SK-N-SH (cell line): ENCODE measurements around the gene TTC39C. TPM values are rescaled to one million over a fixed set of nuclear protein-coding genes. Genes with fewer than 3 reads are reported as not detected.

Experiments
- CTCF ChIA-PET: fragments of 300-600, 350-600 bp; formaldehyde crosslinking; extraction: SDS; loops from one replicate; lab custom pipeline; 2021; lab: Yijun Ruan, JAX
- POLR2A ChIA-PET: fragments of 350-600 bp; sonication (Branson Sonifier 250); formaldehyde crosslinking; extraction: SDS; loops from one replicate; lab custom pipeline; 2020; ENCODE audit warnings: antibody characterized with exemption, inconsistent platforms; lab: Yijun Ruan, JAX
- DNase-seq: peaks from one replicate; pipeline ENCODE4 v3.0.0; 2012
- H2AFZ ChIP-seq: fragments of 200-600 bp; sonication (generic); 2 replicates; pipeline ENCODE4 v1.8.1; 2016; ENCODE audit warnings: antibody characterized with exemption, mild to moderate bottlenecking, low read depth
- H3F3A ChIP-seq: fragments of 200-600 bp; sonication (generic); replicated peaks from 2 replicates; pipeline ENCODE3; 2016; ENCODE audit warnings: antibody characterized with exemption, mild to moderate bottlenecking; ENCODE audit not compliant: insufficient read depth
- H3K27ac ChIP-seq, 2 experiments: fragments of 200-500 bp in 1 of 2; fragments of 200-600 bp in 1 of 2; sonication (Bioruptor generic) in 1 of 2; sonication (generic), shearing (Covaris generic) in 1 of 2; 2 replicates each; pipeline versions ENCODE4 v1.5.1 to v1.6.1; 2014 to 2016; ENCODE audit warnings: low read depth in 2 of 2, inconsistent platforms in 1 of 2, low read length in 1 of 2, mild to moderate bottlenecking in 1 of 2, mixed read lengths in 1 of 2
- H3K27me3 ChIP-seq: fragments of 200-600 bp; sonication (generic), shearing (Covaris generic); 2 replicates; pipeline ENCODE4 v1.6.1; 2016; ENCODE audit warnings: mixed run types; ENCODE audit not compliant: insufficient read depth
- H3K36me3 ChIP-seq, 2 experiments: fragments of 200-500 bp in 1 of 2; fragments of 200-600 bp in 1 of 2; sonication (Bioruptor generic) in 1 of 2; sonication (generic) in 1 of 2; replicated peaks in 1 of 2; 2 replicates each; pipeline versions ENCODE3 to v1.5.1; 2014 to 2016; ENCODE audit warnings: low read length in 1 of 2, mild to moderate bottlenecking in 1 of 2; ENCODE audit not compliant: insufficient read depth in 2 of 2, control insufficient read depth in 1 of 2
- H3K4me1 ChIP-seq, 2 experiments: fragments of 200-500 bp in 1 of 2; fragments of 200-600 bp in 1 of 2; sonication (Bioruptor generic) in 1 of 2; sonication (generic), shearing (Covaris generic) in 1 of 2; 2 replicates each; pipeline versions ENCODE4 v1.5.1 to v1.6.1; 2014 to 2016; ENCODE audit warnings: low read depth in 1 of 2, low read length in 1 of 2, mixed run types in 1 of 2; ENCODE audit not compliant: insufficient read depth in 2 of 2, control insufficient read depth in 1 of 2
- H3K4me2 ChIP-seq: fragments of 200-600 bp; sonication (generic), shearing (Covaris generic); 2 replicates; pipeline ENCODE4 v1.6.1; 2017; ENCODE audit warnings: mixed run types
- H3K4me3 ChIP-seq, 2 experiments: fragments of 200-500 bp in 1 of 2; fragments of 200-600 bp in 1 of 2; sonication (Bioruptor generic) in 1 of 2; sonication (generic), shearing (Covaris generic) in 1 of 2; 2 replicates each; pipeline versions ENCODE4 v1.5.1 to v1.8.1; 2014 to 2016; ENCODE audit warnings: low read depth in 2 of 2, inconsistent platforms in 1 of 2, low read length in 1 of 2, mild to moderate bottlenecking in 1 of 2, mixed read lengths in 1 of 2, moderate library complexity in 1 of 2
- H3K79me2 ChIP-seq: fragments of 200-600 bp; sonication (generic); 2 replicates; pipeline ENCODE4 v1.8.1; 2017; ENCODE audit warnings: mild to moderate bottlenecking; ENCODE audit not compliant: insufficient read depth
- H3K9ac ChIP-seq: fragments of 200-600 bp; sonication (generic); 2 replicates; pipeline ENCODE4 v1.6.1; 2017; ENCODE audit warnings: mixed run types
- H3K9me2 ChIP-seq: fragments of 200-600 bp; sonication (generic); 2 replicates; pipeline ENCODE4 v1.6.1; 2017; ENCODE audit warnings: mixed run types
- H3K9me3 ChIP-seq: fragments of 200-600 bp; sonication (generic); 2 replicates; pipeline ENCODE4 v1.6.1; 2017; ENCODE audit warnings: mixed run types, mild to moderate bottlenecking, moderate library complexity
- H4K20me1 ChIP-seq: fragments of 200-600 bp; sonication (generic); 2 replicates; pipeline ENCODE4 v1.6.1; 2017; ENCODE audit warnings: mild to moderate bottlenecking, mixed run types; ENCODE audit not compliant: insufficient read depth
- EP300 ChIP-seq, 2 experiments: IDR thresholded peaks; 2 replicates each; pipeline versions ENCODE4 v1.4.0 to v1.6.1; 2012; ENCODE audit warnings: borderline replicate concordance in 1 of 2, low read depth in 1 of 2, low read length in 1 of 2
- FOSL2 ChIP-seq: IDR thresholded peaks from 2 replicates; pipeline ENCODE4 v1.4.0; 2012; ENCODE audit warnings: low read depth, mild to moderate bottlenecking, moderate library complexity, borderline replicate concordance
- GATA2 ChIP-seq: sonication (generic); formaldehyde crosslinking; IDR thresholded peaks from 2 replicates; pipeline ENCODE4 v1.5.0; 2020; ENCODE audit warnings: mild to moderate bottlenecking, missing genetic modification reagents
- JUND ChIP-seq: IDR thresholded peaks from 2 replicates; pipeline ENCODE4 v1.4.0; 2012
- NFIC ChIP-seq: IDR thresholded peaks from 2 replicates; pipeline ENCODE4 v1.4.0; 2012; ENCODE audit warnings: borderline replicate concordance
- RAD21 ChIP-seq: IDR thresholded peaks from 2 replicates; pipeline ENCODE4 v1.6.1; 2012; ENCODE audit warnings: mild to moderate bottlenecking, low read length
- RCOR1 ChIP-seq: fragments of 150-350 bp; IDR thresholded peaks from 2 replicates; pipeline ENCODE4 v1.6.1; 2017; ENCODE audit warnings: antibody characterized with exemption, low read length
- RFX5 ChIP-seq: IDR thresholded peaks from 2 replicates; pipeline ENCODE4 v1.6.1; 2012; ENCODE audit warnings: mild to moderate bottlenecking, improper control_type of control experiment, low read length
- RXRA ChIP-seq: IDR thresholded peaks from 2 replicates; pipeline ENCODE4 v1.4.0; 2012; ENCODE audit warnings: low read depth, mild to moderate bottlenecking, borderline replicate concordance
- SIN3A ChIP-seq: IDR thresholded peaks from 2 replicates; pipeline ENCODE4 v1.6.1; 2012; ENCODE audit warnings: low read depth, mild to moderate bottlenecking, low read length, moderate library complexity, borderline replicate concordance
- TAF1 ChIP-seq: IDR thresholded peaks from 2 replicates; pipeline ENCODE4 v1.6.1; 2012; ENCODE audit warnings: low read depth, mild to moderate bottlenecking, low read length, moderate library complexity, borderline replicate concordance
- YY1 ChIP-seq: IDR thresholded peaks from 2 replicates; pipeline ENCODE4 v1.4.0; 2012; ENCODE audit warnings: low read depth, mild to moderate bottlenecking
- WGBS: methylation state at CpG from one replicate; pipeline ENCODE4 v1.1.6; 2017; ENCODE audit warnings: low lambda C conversion rate; 5-methylcytosine and 5-hydroxymethylcytosine counted together
- polyA plus RNA-seq, 3 experiments: library from polyadenylated mRNA; depleted of rRNA; stranded (reverse); fragments of >200 nt; gene quantifications; 2 replicates each; pipeline ENCODE4 v1.2.3, GENCODE V29; 2012
- TF ChIP-seq, protein P1 (sequence below): IDR thresholded peaks from 2 replicates; pipeline ENCODE4 v1.4.0; 2012; ENCODE audit warnings: low read depth, borderline replicate concordance
- TF ChIP-seq, protein P2 (sequence below): fragments of 150-350 bp; IDR thresholded peaks from 2 replicates; pipeline ENCODE4 v1.6.1; 2016; ENCODE audit warnings: mild to moderate bottlenecking, low read depth, low read length
- TF ChIP-seq, protein P3 (sequence below): IDR thresholded peaks from 2 replicates; pipeline ENCODE4 v1.4.0; 2012; ENCODE audit warnings: low read depth
- TF ChIP-seq, protein P4 (sequence below): IDR thresholded peaks from 2 replicates; pipeline ENCODE4 v1.4.0; 2012; ENCODE audit warnings: low read depth, borderline replicate concordance
- TF ChIP-seq, protein P5 (sequence below): fragments of 200-600 bp; sonication (generic); IDR thresholded peaks from 2 replicates; pipeline ENCODE4 v1.6.1; 2017; ENCODE audit warnings: antibody characterized with exemption, mild to moderate bottlenecking, moderate library complexity

Gene TTC39C
- polyA plus RNA-seq, 1 of the 3 experiments (the other 2 are of a cell fraction) = 8.6 TPM

DNA sequence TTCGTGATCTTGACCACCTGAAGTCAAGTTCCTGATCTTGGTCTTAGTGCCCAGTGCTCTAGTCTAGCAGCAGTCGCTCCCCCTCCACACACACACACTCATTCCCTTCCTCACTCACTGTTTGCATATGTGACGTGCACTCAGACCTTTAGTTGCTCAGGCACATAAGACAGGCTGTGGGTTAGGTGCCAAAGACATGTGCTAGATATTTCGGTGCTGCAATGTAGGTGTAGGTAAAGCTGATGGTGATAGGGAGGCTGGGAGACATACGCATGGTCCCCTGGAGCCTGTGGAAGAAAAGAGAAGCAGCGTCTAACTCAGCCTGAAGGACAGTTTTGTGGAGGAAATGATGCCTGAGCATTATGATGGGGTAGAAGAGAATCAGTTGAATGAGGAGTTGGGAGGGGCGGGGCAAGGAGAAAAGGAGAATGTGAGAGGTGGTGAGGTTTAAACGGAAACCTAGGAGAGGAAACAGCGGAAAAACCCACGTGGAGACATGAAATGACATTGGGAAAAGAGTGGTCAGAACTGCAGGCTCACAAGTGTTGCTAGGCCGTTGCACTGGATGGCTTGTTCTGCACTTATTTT lies 3.8 kb downstream of the TTC39C start:
- no peak overlapping the region for H3K4me2 ChIP-seq
- no peaks in the 10 kb centered on the region for H3K27me3 ChIP-seq
- peaks cover 64% of the 10 kb centered on the region for H3K79me2 ChIP-seq
- TF ChIP-seq EP300 (IDR thresholded peaks at IDR 0.05; ENCODE audit: borderline replicate concordance in 1 of 2, low read depth in 1 of 2, low read length in 1 of 2) (no peak), FOSL2 (no peak), SIN3A (no peak), RCOR1 (no peak), JUND (no peak), RXRA (no peak), YY1 (no peak), GATA2 (CRISPR knock-in tag) (no peak), NFIC (no peak), RAD21 (no peak), TAF1 (no peak), RFX5 (no peak)
- TF ChIP-seq, protein P1, sequence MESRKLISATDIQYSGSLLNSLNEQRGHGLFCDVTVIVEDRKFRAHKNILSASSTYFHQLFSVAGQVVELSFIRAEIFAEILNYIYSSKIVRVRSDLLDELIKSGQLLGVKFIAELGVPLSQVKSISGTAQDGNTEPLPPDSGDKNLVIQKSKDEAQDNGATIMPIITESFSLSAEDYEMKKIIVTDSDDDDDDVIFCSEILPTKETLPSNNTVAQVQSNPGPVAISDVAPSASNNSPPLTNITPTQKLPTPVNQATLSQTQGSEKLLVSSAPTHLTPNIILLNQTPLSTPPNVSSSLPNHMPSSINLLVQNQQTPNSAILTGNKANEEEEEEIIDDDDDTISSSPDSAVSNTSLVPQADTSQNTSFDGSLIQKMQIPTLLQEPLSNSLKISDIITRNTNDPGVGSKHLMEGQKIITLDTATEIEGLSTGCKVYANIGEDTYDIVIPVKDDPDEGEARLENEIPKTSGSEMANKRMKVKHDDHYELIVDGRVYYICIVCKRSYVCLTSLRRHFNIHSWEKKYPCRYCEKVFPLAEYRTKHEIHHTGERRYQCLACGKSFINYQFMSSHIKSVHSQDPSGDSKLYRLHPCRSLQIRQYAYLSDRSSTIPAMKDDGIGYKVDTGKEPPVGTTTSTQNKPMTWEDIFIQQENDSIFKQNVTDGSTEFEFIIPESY = no peak
- TF ChIP-seq, protein P2, sequence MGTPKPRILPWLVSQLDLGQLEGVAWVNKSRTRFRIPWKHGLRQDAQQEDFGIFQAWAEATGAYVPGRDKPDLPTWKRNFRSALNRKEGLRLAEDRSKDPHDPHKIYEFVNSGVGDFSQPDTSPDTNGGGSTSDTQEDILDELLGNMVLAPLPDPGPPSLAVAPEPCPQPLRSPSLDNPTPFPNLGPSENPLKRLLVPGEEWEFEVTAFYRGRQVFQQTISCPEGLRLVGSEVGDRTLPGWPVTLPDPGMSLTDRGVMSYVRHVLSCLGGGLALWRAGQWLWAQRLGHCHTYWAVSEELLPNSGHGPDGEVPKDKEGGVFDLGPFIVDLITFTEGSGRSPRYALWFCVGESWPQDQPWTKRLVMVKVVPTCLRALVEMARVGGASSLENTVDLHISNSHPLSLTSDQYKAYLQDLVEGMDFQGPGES = no peak
- TF ChIP-seq, protein P3, sequence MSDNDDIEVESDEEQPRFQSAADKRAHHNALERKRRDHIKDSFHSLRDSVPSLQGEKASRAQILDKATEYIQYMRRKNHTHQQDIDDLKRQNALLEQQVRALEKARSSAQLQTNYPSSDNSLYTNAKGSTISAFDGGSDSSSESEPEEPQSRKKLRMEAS = no peak
- TF ChIP-seq, protein P4, sequence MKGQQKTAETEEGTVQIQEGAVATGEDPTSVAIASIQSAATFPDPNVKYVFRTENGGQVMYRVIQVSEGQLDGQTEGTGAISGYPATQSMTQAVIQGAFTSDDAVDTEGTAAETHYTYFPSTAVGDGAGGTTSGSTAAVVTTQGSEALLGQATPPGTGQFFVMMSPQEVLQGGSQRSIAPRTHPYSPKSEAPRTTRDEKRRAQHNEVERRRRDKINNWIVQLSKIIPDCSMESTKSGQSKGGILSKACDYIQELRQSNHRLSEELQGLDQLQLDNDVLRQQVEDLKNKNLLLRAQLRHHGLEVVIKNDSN = no peak
- TF ChIP-seq, protein P5, sequence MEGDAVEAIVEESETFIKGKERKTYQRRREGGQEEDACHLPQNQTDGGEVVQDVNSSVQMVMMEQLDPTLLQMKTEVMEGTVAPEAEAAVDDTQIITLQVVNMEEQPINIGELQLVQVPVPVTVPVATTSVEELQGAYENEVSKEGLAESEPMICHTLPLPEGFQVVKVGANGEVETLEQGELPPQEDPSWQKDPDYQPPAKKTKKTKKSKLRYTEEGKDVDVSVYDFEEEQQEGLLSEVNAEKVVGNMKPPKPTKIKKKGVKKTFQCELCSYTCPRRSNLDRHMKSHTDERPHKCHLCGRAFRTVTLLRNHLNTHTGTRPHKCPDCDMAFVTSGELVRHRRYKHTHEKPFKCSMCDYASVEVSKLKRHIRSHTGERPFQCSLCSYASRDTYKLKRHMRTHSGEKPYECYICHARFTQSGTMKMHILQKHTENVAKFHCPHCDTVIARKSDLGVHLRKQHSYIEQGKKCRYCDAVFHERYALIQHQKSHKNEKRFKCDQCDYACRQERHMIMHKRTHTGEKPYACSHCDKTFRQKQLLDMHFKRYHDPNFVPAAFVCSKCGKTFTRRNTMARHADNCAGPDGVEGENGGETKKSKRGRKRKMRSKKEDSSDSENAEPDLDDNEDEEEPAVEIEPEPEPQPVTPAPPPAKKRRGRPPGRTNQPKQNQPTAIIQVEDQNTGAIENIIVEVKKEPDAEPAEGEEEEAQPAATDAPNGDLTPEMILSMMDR = no peak
- TF ChIP-seq, all 33 proteins: peak for 0
- Histone ChIP-seq H3K4me3 (no peak overlapping the region), H3K27ac (no peak overlapping the region), H3K4me1 (peaks cover 13 to 23% of the 10 kb centered on the region in 2 experiments; a peak in 3 of 4 replicates), H3K9ac (no peak overlapping the region), H2AFZ (no peak overlapping the region), H4K20me1 (peaks cover 27% of the 10 kb centered on the region), H3F3A (peaks cover 1% of the 10 kb centered on the region), H3K9me2 (no peaks in the 10 kb centered on the region), H3K36me3 (peaks cover 0 to 5% of the 10 kb centered on the region in 2 experiments), H3K9me3 (no peaks in the 10 kb centered on the region)
- CTCF ChIA-PET = interaction anchor here (1.2 to 1.6 kb wide), 2 partner anchors 7 to 14 kb away, joined by 3 to 6 read pairs; no protein-coding TSS in a partner anchor
- 91% methylated on average over 11 of the region's 11 CpGs for WGBS
- DNase-seq = no peak
- POLR2A ChIA-PET = no interaction called here
